NT2/D1 (cell line): ENCODE measurements around the gene ASB7.
"Not testable (repeated sequence)": the region's sequence is repeated elsewhere in the genome, so short reads cannot be mapped to it uniquely, and the experiment has no call there.

Experiments
- DNase-seq: peaks from one replicate; pipeline ENCODE4 v3.0.0-alpha.2; 2011; ENCODE audit warnings: low read depth, low spot score
- H3K27me3 ChIP-seq: 2 replicates; pipeline ENCODE4 v1.6.0; 2011; ENCODE audit warnings: mild to moderate bottlenecking; ENCODE audit not compliant: insufficient read length, insufficient read depth
- H3K36me3 ChIP-seq: 2 replicates; pipeline ENCODE4 v1.6.1; 2011; ENCODE audit warnings: mild to moderate bottlenecking, low read length, mixed read lengths; ENCODE audit not compliant: insufficient read depth, insufficient read length
- H3K4me1 ChIP-seq: 2 replicates; pipeline ENCODE4 v1.5.1; 2011; ENCODE audit not compliant: insufficient read depth, insufficient read length
- H3K4me3 ChIP-seq: 2 replicates; pipeline ENCODE4 v1.5.1; 2011; ENCODE audit warnings: low read depth; ENCODE audit not compliant: insufficient read length
- H3K9ac ChIP-seq: 2 replicates; pipeline ENCODE4 v1.6.0; 2011; ENCODE audit warnings: low read depth; ENCODE audit not compliant: insufficient read length
- H3K9me3 ChIP-seq: 2 replicates; pipeline ENCODE4 v1.5.1; 2011; ENCODE audit warnings: mild to moderate bottlenecking, low read length; ENCODE audit not compliant: insufficient read depth
- SUZ12 ChIP-seq: IDR thresholded peaks from 2 replicates; pipeline ENCODE4 v1.6.1; 2011; ENCODE audit not compliant: insufficient read length, insufficient read depth; ENCODE audit errors: extremely low read depth
- YY1 ChIP-seq: IDR thresholded peaks from 2 replicates; pipeline ENCODE4 v1.6.1; 2011; ENCODE audit not compliant: insufficient read length, insufficient read depth
- ZNF274 ChIP-seq: IDR thresholded peaks from 2 replicates; pipeline ENCODE4 v1.6.1; 2011; ENCODE audit warnings: mild to moderate bottlenecking, low read depth, low read length

Gene ASB7

DNA sequence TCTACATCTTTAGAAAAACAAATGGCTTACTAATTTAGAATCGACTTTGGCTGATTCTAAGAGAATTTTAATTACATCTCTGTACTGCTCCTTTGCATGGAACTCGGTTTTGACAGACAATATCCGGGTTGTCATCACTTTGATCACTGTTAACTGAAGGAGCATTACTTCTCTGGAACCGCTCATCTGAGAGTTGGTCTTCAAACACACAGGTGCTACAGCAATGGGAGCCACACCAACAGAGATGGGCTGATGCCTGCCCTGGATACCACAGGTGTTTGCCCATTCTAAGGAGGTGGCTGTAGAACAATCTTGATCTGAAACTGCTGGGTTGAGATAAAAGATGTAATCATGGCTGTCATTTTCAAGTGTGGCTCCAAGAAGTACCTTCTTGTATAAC, 22.0 kb upstream of the ASB7 start:
- Histone ChIP-seq H3K4me1 (no peaks in the 10 kb centered on the region), H3K4me3 (no peak overlapping the region)

DNA sequence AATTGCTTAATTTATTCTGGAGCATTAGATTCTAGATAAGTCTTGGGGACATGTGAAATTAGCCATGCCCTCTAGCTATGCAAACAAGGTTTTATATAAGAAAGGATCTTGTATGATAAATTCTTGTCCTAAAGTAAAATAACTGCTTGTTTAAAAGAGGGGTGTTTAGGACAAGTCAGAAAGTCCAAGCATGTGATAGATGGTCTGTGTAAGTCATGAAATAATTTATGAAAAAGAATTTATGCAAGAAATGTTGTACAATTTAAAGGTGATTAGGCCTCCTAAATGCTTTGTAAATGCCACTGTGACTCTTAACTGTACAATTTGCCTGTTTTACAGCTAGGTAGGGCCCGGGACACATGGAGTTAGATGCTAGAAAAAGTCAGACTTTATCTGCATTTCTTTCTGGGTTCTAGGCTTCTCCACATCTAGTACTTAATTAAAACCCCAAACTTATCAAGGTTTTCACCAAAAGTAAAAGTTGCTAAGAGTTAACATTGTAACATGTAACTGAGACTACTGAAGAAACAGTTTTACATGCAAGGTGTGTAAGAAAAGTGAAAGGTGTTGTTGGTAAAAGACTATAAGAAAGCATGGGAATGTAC, 13.6 kb upstream of the ASB7 start:
- H3K9me3 ChIP-seq = peaks cover 98% of the 10 kb centered on the region
- DNase-seq = no peak

More for the DNA sequence above, 22.0 kb upstream of the ASB7 start:
- H3K9ac ChIP-seq = no peak overlapping the region
- DNase-seq = no peak
- TF ChIP-seq ZNF274 = no peak
- TF ChIP-seq SUZ12 = no peak
- TF ChIP-seq YY1 = no peak
- H3K36me3 ChIP-seq = peaks cover 20% of the 10 kb centered on the region
- H3K27me3 ChIP-seq = no peaks in the 10 kb centered on the region
- H3K9me3 ChIP-seq = peaks cover 21% of the 10 kb centered on the region; the same call in 1 of the 2 replicates

DNA sequence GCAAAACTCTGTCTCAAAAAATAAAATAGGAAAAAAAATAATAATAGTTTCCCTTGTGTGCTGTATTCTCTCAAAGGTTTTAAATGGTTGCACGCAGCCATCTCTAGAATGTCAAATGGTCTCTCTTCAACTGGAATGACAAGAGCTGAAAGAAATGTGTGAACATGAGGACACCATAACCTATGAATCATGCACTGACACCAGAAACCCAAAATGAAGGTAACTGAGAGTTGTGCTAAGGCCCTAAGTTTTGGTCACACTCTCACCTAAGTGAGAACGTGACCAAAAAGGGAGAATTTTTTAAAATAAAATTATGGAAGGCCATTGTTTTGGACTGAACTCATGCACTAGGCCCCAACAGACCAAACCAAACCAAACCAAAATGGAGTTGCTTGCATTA, 11.2 kb upstream of the ASB7 start:
- H3K9ac ChIP-seq, DNase-seq, H3K4me1 ChIP-seq, H3K4me3 ChIP-seq, H3K27me3 ChIP-seq, H3K36me3 ChIP-seq: not testable (repeated sequence)
- peaks cover 82% of the 10 kb centered on the region for H3K9me3 ChIP-seq

More for the DNA sequence above, 13.6 kb upstream of the ASB7 start:
- Histone ChIP-seq H3K9ac (no peak overlapping the region), H3K27me3 (no peaks in the 10 kb centered on the region), H3K4me1 (no peaks in the 10 kb centered on the region), H3K4me3 (no peak overlapping the region), H3K36me3 (peaks cover 16% of the 10 kb centered on the region)
- no peak for TF ChIP-seq YY1
- no peak for TF ChIP-seq SUZ12
- no peak for TF ChIP-seq ZNF274

DNA sequence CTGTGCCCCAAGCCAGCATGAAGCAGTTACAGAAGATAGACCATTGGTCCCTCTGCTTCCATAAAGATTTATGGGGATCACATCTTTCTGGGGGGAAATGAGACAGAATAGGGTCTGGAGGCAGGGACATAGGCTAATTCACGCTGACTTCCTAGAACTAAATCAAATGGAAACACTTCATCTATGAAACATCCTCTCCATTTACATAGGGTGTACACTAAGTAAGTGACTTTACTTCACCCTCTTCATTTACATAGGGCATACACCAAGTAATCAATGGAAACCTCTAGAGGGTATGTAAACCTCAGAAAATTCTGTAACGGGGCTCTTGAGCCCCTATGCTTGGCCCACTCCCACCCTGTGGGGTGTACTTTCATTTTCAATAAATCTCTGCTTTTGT, 10.6 kb upstream of the ASB7 start:
- Histone ChIP-seq H3K36me3 (no peaks in the 10 kb centered on the region), H3K9me3 (peaks cover 75% of the 10 kb centered on the region), H3K9ac (no peak overlapping the region), H3K27me3 (no peaks in the 10 kb centered on the region), H3K4me3 (no peak overlapping the region), H3K4me1 (no peaks in the 10 kb centered on the region)
- TF ChIP-seq ZNF274 (no peak), SUZ12 (no peak), YY1 (no peak)
- DNase-seq = no peak

DNA sequence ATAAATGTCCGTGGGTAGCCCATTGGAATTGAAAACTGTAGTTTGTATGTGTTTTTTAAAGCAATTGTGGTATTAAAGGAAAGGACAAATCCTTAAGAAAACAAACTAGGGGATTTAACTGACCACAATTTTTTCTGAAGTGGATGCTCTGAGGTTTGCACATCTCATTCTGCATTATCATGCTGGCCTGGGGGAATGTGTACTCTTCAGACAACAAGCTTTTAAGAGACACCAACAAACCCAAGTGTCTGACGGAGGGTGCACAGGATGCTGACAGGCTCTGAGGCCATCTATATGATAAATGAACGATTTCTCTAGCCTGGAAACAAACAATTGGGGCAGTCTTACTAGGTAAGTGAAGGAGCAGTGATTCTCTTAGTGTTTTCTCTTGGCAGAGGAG, 9.5 kb upstream of the ASB7 start:
- Histone ChIP-seq H3K9me3 (peaks cover 65% of the 10 kb centered on the region), H3K4me1 (no peaks in the 10 kb centered on the region), H3K27me3 (no peaks in the 10 kb centered on the region), H3K36me3 (no peaks in the 10 kb centered on the region), H3K9ac (no peak overlapping the region), H3K4me3 (no peak overlapping the region)
- TF ChIP-seq ZNF274 (no peak), SUZ12 (no peak), YY1 (no peak)
- DNase-seq = no peak

DNA sequence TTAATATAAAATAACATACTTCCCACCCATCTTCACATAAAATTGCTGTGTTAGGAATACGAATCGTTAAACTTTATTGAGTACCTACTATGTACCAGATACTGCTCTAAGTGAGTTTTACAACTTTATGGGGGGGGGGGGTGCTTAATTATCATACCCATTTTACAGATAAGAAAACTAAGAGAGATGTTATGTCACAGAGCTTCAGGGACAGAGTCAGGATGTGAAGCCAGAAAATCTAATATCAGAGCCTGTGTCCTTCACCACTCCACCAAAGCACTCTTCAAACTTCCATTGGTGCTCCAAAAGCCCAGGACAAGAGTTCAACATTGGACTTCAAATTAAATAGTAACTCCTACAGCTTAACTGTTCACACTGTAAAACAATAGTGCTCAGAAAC, 9.0 kb upstream of the ASB7 start:
- peaks cover 59% of the 10 kb centered on the region for H3K9me3 ChIP-seq

DNA sequence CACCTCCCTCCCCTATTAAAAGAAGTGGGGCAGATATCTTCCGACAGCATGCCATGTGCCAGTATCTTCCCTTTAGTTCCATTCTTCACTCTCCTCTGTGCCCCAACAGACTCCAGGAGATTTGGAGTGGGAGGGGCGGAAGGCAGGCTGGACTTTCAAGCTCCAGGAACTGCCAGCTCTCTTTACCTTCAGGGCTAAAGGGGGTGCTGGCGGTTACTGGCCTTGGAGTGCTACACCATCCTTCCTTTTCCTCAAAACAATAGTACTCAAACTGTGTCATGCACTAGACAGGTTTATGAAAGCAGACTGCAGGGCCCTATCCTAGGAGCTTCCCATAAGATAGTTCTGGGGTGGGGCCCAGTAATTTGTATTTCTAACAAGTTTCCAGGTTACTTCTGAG, 6.4 kb upstream of the ASB7 start:
- TF ChIP-seq ZNF274 (no peak), SUZ12 (no peak), YY1 (no peak)
- H3K27me3 ChIP-seq = no peaks in the 10 kb centered on the region

More for the DNA sequence above, 9.0 kb upstream of the ASB7 start:
- Histone ChIP-seq H3K27me3 (no peaks in the 10 kb centered on the region), H3K4me3 (no peak overlapping the region), H3K36me3 (no peaks in the 10 kb centered on the region), H3K4me1 (no peaks in the 10 kb centered on the region), H3K9ac (no peak overlapping the region)
- DNase-seq = no peak
- TF ChIP-seq ZNF274 (no peak), SUZ12 (no peak), YY1 (no peak)

DNA sequence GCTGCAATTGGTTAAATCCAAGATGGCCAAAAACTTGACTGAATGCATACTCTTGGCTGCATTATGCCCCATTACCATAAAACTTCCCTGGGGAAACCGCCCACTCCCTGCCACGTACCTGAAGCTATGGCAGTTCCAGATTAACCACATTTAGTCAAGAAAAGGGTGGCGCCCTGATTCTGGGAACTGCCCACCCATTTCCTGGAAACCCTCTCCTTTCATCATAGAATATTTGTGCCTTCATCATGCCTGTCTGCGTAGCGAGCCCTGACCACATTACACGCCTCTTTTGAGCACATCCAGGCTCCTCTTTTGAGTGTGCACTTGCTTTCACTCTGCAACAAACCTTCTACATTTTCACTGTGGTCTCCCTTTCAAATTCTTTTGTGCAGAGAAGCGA, 5.6 kb upstream of the ASB7 start:
- Histone ChIP-seq H3K4me3 (no peak overlapping the region), H3K4me1 (no peaks in the 10 kb centered on the region), H3K36me3 (no peaks in the 10 kb centered on the region), H3K27me3 (no peaks in the 10 kb centered on the region), H3K9me3 (peaks cover 26% of the 10 kb centered on the region), H3K9ac (no peak overlapping the region)
- no peak for DNase-seq
- TF ChIP-seq SUZ12 (no peak), ZNF274 (no peak), YY1 (no peak)

More for the DNA sequence above, 6.4 kb upstream of the ASB7 start:
- Histone ChIP-seq H3K9ac (no peak overlapping the region), H3K4me3 (no peak overlapping the region), H3K36me3 (no peaks in the 10 kb centered on the region), H3K4me1 (no peaks in the 10 kb centered on the region), H3K9me3 (peaks cover 34% of the 10 kb centered on the region)
- no peak for DNase-seq
